HCT116 (cell line): ENCODE data around the gene SDHAF4. TPM values are rescaled to one million over a fixed set of nuclear protein-coding genes. Genes with fewer than 3 reads are reported as not detected.

ENCODE experiments used
- ATAC-seq: fragments of 200-7000 bp; cut with Tn5 transposase; 2 replicates; pipeline ENCODE4 v1.9.1; 2020; ENCODE audit warnings: mild to moderate bottlenecking, moderate library complexity
- BruUV-seq: library from RNA; stranded (reverse); fragments of 400-500 nt; replicated peaks from 2 replicates; lab custom pipeline; 2021; lab: Mats Ljungman, UMichigan
- CTCF ChIA-PET: fragments of 300-600 bp; sonication (Branson Sonifier 250); formaldehyde crosslinking; loops from one replicate; lab custom pipeline; 2021; ENCODE audit warnings: antibody characterized with exemption; lab: Charles Lee
- POLR2A ChIA-PET: fragments of 300-600, 350-600 bp; sonication (Branson Sonifier 250); formaldehyde crosslinking; loops from one replicate; lab custom pipeline; 2021; ENCODE audit warnings: antibody characterized with exemption; lab: Charles Lee
- RAD21 ChIA-PET, 2 experiments: fragments of 300-600 bp; sonication (Branson Sonifier 250); formaldehyde crosslinking; loops; one replicate each; lab custom pipeline; 2023; ENCODE audit warnings: low total read pairs in 2 of 2; ENCODE audit not compliant: uncharacterized antibody in 2 of 2, unreplicated experiment in 2 of 2, low non-redundant PET in 1 of 2; lab: Charles Lee
- DNase-seq: peaks from one replicate; pipeline ENCODE4 v3.0.0-alpha.2; 2010; ENCODE audit warnings: low read depth, low spot score
- H2AFZ ChIP-seq: fragments of 200-600 bp; shearing (Covaris generic), sonication (generic); 2 replicates; pipeline ENCODE4 v1.6.1; 2017; ENCODE audit warnings: low read depth, mixed run types, mixed read lengths, antibody characterized with exemption, low read length; ENCODE audit not compliant: poor library complexity, severe bottlenecking
- H3K27ac ChIP-seq: 2 replicates; pipeline ENCODE4 v1.5.1; 2012; ENCODE audit warnings: low read depth, low read length
- H3K27me3 ChIP-seq: fragments of 200-600 bp; sonication (generic); 2 replicates; pipeline ENCODE4 v1.6.1; 2016; ENCODE audit warnings: mixed run types, low read length, mixed read lengths; ENCODE audit not compliant: insufficient read depth
- H3K36me3 ChIP-seq, 2 experiments: fragments of 200-500 bp in 1 of 2; fragments of 200-600 bp in 1 of 2; sonication (Bioruptor generic) in 1 of 2; sonication (generic) in 1 of 2; 2 replicates each; pipeline versions ENCODE4 v1.5.1 to v1.6.1; 2014 to 2016; ENCODE audit warnings: low read length in 2 of 2, inconsistent platforms in 1 of 2, mixed read lengths in 1 of 2, mixed run types in 1 of 2; ENCODE audit not compliant: insufficient read depth in 2 of 2, control insufficient read depth in 1 of 2
- H3K4me1 ChIP-seq, 2 experiments: fragments of 200-600 bp in 1 of 2; sonication (generic) in 1 of 2; 2 replicates each; pipeline versions ENCODE4 v1.5.1 to v1.6.1; 2012 to 2017; ENCODE audit warnings: low read length in 2 of 2, inconsistent platforms in 1 of 2, mild to moderate bottlenecking in 1 of 2, mixed read lengths in 1 of 2, mixed run types in 1 of 2, moderate library complexity in 1 of 2; ENCODE audit not compliant: insufficient read depth in 2 of 2, control insufficient read depth in 1 of 2
- H3K4me2 ChIP-seq: fragments of 200-600 bp; sonication (generic); 2 replicates; pipeline ENCODE4 v1.6.1; 2017; ENCODE audit warnings: mixed run types, low read length, mixed read lengths
- H3K4me3 ChIP-seq, 2 experiments: fragments of 200-600 bp in 1 of 2; sonication (generic) in 1 of 2; replicated peaks in 1 of 2; 2 replicates each; pipeline ENCODE4 v1.5.1; 2011 to 2016; ENCODE audit warnings: low read length in 2 of 2, control low read depth in 1 of 2, low read depth in 1 of 2, mild to moderate bottlenecking in 1 of 2, mixed read lengths in 1 of 2, mixed run types in 1 of 2
- H3K79me2 ChIP-seq: fragments of 200-600 bp; sonication (generic); 2 replicates; pipeline ENCODE4 v1.6.1; 2017; ENCODE audit warnings: mild to moderate bottlenecking, mixed run types, low read length, moderate library complexity, mixed read lengths; ENCODE audit not compliant: insufficient read depth
- H3K9ac ChIP-seq: fragments of 200-600 bp; sonication (generic); 2 replicates; pipeline ENCODE4 v1.6.1; 2016; ENCODE audit warnings: low read length, mixed read lengths
- H3K9me2 ChIP-seq: fragments of 200-600 bp; sonication (generic), shearing (Covaris generic); 2 replicates; pipeline ENCODE4 v1.6.1; 2017; ENCODE audit warnings: mixed run types, mild to moderate bottlenecking, moderate library complexity; ENCODE audit not compliant: insufficient read depth
- H3K9me3 ChIP-seq, 2 experiments: fragments of 200-500 bp in 1 of 2; fragments of 200-600 bp in 1 of 2; sonication (Bioruptor generic) in 1 of 2; sonication (generic) in 1 of 2; 2 replicates each; pipeline ENCODE4 v1.6.1; 2014 to 2017; ENCODE audit warnings: low read length in 2 of 2, mixed read lengths in 2 of 2, inconsistent platforms in 1 of 2, low read depth in 1 of 2, mild to moderate bottlenecking in 1 of 2, mixed run types in 1 of 2, moderate library complexity in 1 of 2; ENCODE audit not compliant: control insufficient read depth in 1 of 2, insufficient read depth in 1 of 2
- H4K20me1 ChIP-seq: fragments of 200-600 bp; sonication (generic), shearing (Covaris generic); 2 replicates; pipeline ENCODE4 v1.6.1; 2017; ENCODE audit warnings: mixed run types, mild to moderate bottlenecking, moderate library complexity; ENCODE audit not compliant: insufficient read depth
- CBX3 ChIP-seq: IDR thresholded peaks from 2 replicates; pipeline ENCODE4 v1.6.1; 2012; ENCODE audit warnings: low read depth
- CEBPB ChIP-seq: IDR thresholded peaks from 2 replicates; pipeline ENCODE4 v1.6.1; 2012; ENCODE audit warnings: low read depth
- EGR1 ChIP-seq: IDR thresholded peaks from 2 replicates; pipeline ENCODE4 v1.6.1; 2012; ENCODE audit warnings: low read depth
- ELF1 ChIP-seq: IDR thresholded peaks from 2 replicates; pipeline ENCODE4 v1.6.1; 2012; ENCODE audit warnings: low read depth, borderline replicate concordance
- JUND ChIP-seq: IDR thresholded peaks from 2 replicates; pipeline ENCODE4 v1.6.1; 2012
- POLR2A ChIP-seq: IDR thresholded peaks from 2 replicates; pipeline ENCODE4 v1.7.0; 2011; ENCODE audit warnings: borderline replicate concordance; ENCODE audit not compliant: insufficient read depth, insufficient read length; ENCODE audit errors: extremely low read depth
- POLR2AphosphoS5 ChIP-seq: IDR thresholded peaks from 2 replicates; pipeline ENCODE4 v1.6.1; 2011; ENCODE audit warnings: mild to moderate bottlenecking, low read depth, low read length, moderate library complexity
- SRF ChIP-seq: IDR thresholded peaks from 2 replicates; pipeline ENCODE4 v1.6.1; 2012; ENCODE audit warnings: low read depth
- TCF7L2 ChIP-seq: IDR thresholded peaks from 2 replicates; pipeline ENCODE4 v1.7.0; 2011; ENCODE audit warnings: borderline replicate concordance, inconsistent platforms; ENCODE audit not compliant: insufficient read depth, insufficient read length; ENCODE audit errors: extremely low read depth
- YY1 ChIP-seq: IDR thresholded peaks from 2 replicates; pipeline ENCODE4 v1.6.1; 2011; ENCODE audit warnings: low read length, low read depth, moderate library complexity, mild to moderate bottlenecking; ENCODE audit not compliant: insufficient replicate concordance; ENCODE audit errors: extremely low read depth
- ZFX ChIP-seq: fragments of 450-650 bp; IDR thresholded peaks from 2 replicates; pipeline ENCODE4 v1.6.1; 2017
- ZNF274 ChIP-seq: fragments of 200-500 bp; sonication (Bioruptor generic); IDR thresholded peaks from 2 replicates; pipeline ENCODE4 v1.6.1; 2014; ENCODE audit warnings: mild to moderate bottlenecking, low read depth, low read length, inconsistent platforms
- intact Hi-C: fragments of 100-400 bp; cut with micrococcal nuclease; formaldehyde crosslinking; loops from 2 replicates; pipeline ENCODE4 v1.10.0; 2022
- total RNA-seq: library from RNA; stranded (reverse); gene quantifications from one replicate; pipeline ENCODE4 v1.2.1, GENCODE V29; 2021; ENCODE audit not compliant: unreplicated experiment
- TF ChIP-seq, protein P1 (sequence below): IDR thresholded peaks from 2 replicates; pipeline ENCODE4 v1.6.1; 2012; ENCODE audit warnings: low read depth
- TF ChIP-seq, protein P2 (sequence below): IDR thresholded peaks from 2 replicates; pipeline ENCODE4 v1.6.1; 2011; ENCODE audit warnings: mild to moderate bottlenecking, low read length, moderate library complexity; ENCODE audit not compliant: insufficient replicate concordance; ENCODE audit errors: extremely low read depth

Gene SDHAF4
- total RNA-seq, 1 experiment from 2014 or later = 8.9 TPM

DNA sequence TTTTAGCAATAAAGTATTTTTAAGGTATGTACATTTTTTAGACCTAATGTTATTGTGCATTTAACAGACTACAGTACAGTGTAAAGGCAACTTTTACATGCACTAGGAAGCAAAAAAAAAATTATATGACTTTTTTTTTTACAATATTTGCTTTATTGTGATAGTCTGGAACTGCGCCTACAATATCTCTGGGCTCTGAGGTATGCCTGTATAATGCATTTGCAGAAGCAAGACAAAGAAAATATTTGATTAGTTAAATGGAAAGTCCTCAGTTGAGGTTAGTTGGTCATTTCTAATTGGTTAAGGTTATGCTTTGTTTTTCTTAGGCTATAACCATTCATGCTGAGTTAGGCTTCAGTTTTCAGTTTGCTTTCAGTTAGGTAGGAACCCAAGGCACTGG is 54.0 kb downstream of the SDHAF4 start:
- no peak for DNase-seq
- no peak for ATAC-seq
- Histone ChIP-seq H3K9me3 (no peaks in the 10 kb centered on the region), H3K9ac (no peak overlapping the region), H3K36me3 (no peaks in the 10 kb centered on the region), H3K27me3 (no peaks in the 10 kb centered on the region), H3K4me1 (no peaks in the 10 kb centered on the region), H3K4me2 (no peak overlapping the region), H3K27ac (no peak overlapping the region), H2AFZ (no peak overlapping the region), H3K9me2 (no peaks in the 10 kb centered on the region), H3K4me3 (no peak overlapping the region), H4K20me1 (no peaks in the 10 kb centered on the region), H3K79me2 (no peaks in the 10 kb centered on the region)
- BruUV-seq = no TSS peak
- RAD21 ChIA-PET = no interaction called here
- intact Hi-C loops = no loop called here
- TF ChIP-seq ZFX (no peak), SRF (no peak), ELF1 (no peak), ZNF274 (no peak), YY1 (no peak), EGR1 (no peak), TCF7L2 (no peak)
- POLR2A ChIA-PET = no interaction called here
- CTCF ChIA-PET = no interaction called here

DNA sequence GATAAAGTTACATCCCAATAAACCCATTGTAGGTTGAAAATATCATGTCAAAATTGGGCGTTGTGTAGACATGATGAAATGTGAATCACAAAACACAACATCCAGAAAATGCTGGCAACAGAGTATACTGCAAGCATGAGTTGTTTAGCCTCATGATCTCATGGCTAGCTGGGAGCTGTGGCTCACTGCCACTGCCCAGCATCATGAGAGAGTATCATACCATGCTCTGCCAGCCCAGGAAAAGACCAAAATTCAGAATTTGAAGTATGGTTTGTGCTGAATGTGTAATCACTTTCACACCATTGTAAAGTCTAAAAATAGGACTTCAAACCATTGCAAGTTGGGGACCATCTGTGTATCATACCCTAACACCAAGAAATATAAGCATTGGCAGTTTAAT is 55.7 kb downstream of the SDHAF4 start:
- no peak for ATAC-seq
- intact Hi-C loops = no loop called here
- H3K27me3 ChIP-seq = no peaks in the 10 kb centered on the region
- ChIA-PET RAD21 (no interaction called here), POLR2A (no interaction called here), CTCF (no interaction called here)
- no peaks in the 10 kb centered on the region for H3K36me3 ChIP-seq
- no peaks in the 10 kb centered on the region for H3K4me1 ChIP-seq
- no peaks in the 10 kb centered on the region for H4K20me1 ChIP-seq
- no peaks in the 10 kb centered on the region for H3K79me2 ChIP-seq
- no TSS peak for BruUV-seq
- H3K9me3 ChIP-seq = no peaks in the 10 kb centered on the region
- no peak overlapping the region for H2AFZ ChIP-seq
- DNase-seq = no peak
- no peak overlapping the region for H3K4me3 ChIP-seq
- H3K27ac ChIP-seq = no peak overlapping the region
- H3K9me2 ChIP-seq = no peaks in the 10 kb centered on the region
- no peak overlapping the region for H3K9ac ChIP-seq
- no peak overlapping the region for H3K4me2 ChIP-seq
- TF ChIP-seq POLR2AphosphoS5 (no peak), CEBPB (no peak), ZFX (no peak), TCF7L2 (no peak), JUND (no peak), SRF (no peak), POLR2A (no peak), YY1 (no peak), CBX3 (no peak)
- TF ChIP-seq, protein P1, sequence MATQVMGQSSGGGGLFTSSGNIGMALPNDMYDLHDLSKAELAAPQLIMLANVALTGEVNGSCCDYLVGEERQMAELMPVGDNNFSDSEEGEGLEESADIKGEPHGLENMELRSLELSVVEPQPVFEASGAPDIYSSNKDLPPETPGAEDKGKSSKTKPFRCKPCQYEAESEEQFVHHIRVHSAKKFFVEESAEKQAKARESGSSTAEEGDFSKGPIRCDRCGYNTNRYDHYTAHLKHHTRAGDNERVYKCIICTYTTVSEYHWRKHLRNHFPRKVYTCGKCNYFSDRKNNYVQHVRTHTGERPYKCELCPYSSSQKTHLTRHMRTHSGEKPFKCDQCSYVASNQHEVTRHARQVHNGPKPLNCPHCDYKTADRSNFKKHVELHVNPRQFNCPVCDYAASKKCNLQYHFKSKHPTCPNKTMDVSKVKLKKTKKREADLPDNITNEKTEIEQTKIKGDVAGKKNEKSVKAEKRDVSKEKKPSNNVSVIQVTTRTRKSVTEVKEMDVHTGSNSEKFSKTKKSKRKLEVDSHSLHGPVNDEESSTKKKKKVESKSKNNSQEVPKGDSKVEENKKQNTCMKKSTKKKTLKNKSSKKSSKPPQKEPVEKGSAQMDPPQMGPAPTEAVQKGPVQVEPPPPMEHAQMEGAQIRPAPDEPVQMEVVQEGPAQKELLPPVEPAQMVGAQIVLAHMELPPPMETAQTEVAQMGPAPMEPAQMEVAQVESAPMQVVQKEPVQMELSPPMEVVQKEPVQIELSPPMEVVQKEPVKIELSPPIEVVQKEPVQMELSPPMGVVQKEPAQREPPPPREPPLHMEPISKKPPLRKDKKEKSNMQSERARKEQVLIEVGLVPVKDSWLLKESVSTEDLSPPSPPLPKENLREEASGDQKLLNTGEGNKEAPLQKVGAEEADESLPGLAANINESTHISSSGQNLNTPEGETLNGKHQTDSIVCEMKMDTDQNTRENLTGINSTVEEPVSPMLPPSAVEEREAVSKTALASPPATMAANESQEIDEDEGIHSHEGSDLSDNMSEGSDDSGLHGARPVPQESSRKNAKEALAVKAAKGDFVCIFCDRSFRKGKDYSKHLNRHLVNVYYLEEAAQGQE = no peak
- TF ChIP-seq, protein P2, sequence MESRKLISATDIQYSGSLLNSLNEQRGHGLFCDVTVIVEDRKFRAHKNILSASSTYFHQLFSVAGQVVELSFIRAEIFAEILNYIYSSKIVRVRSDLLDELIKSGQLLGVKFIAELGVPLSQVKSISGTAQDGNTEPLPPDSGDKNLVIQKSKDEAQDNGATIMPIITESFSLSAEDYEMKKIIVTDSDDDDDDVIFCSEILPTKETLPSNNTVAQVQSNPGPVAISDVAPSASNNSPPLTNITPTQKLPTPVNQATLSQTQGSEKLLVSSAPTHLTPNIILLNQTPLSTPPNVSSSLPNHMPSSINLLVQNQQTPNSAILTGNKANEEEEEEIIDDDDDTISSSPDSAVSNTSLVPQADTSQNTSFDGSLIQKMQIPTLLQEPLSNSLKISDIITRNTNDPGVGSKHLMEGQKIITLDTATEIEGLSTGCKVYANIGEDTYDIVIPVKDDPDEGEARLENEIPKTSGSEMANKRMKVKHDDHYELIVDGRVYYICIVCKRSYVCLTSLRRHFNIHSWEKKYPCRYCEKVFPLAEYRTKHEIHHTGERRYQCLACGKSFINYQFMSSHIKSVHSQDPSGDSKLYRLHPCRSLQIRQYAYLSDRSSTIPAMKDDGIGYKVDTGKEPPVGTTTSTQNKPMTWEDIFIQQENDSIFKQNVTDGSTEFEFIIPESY = no peak
